K562 (cell line): ENCODE measurements around the gene PDE3A. TPM values are rescaled to one million over a fixed set of nuclear protein-coding genes. Genes with fewer than 3 reads are reported as not detected.

Source experiments
- ATAC-seq: fragments of 200-7000 bp; cut with Tn5 transposase; 3 replicates; pipeline ENCODE4 v1.9.1; 2020; ENCODE audit warnings: moderate library complexity
- BruUV-seq: library from RNA; stranded (reverse); fragments of 400-500 nt; replicated peaks from 2 replicates; lab custom pipeline; 2021; lab: Mats Ljungman, UMichigan
- CTCF ChIA-PET: fragments of 300-600 bp; formaldehyde crosslinking; extraction: SDS; loops from one replicate; lab custom pipeline; 2021; ENCODE audit warnings: low intra/inter-chr PET ratio; lab: Yijun Ruan, JAX
- POLR2A ChIA-PET: fragments of 300-600, 350-650 bp; sonication (Branson Sonifier 250); formaldehyde crosslinking; extraction: SDS; loops from one replicate; lab custom pipeline; 2021; ENCODE audit warnings: antibody characterized with exemption, inconsistent platforms; lab: Yijun Ruan, JAX
- DNase-seq, 4 experiments: peaks; one replicate each; pipeline versions ENCODE4 v3.0.0 to v3.0.0-alpha.2; 2011 to 2018; ENCODE audit warnings: low spot score in 3 of 4, mixed read lengths in 3 of 4; ENCODE audit errors: extremely low read depth in 1 of 4
- FAIRE-seq: peaks from 2 replicates; lab custom pipeline; 2011; peaks lifted over from hg19 to GRCh38; lab: Jason Lieb, UNC
- H2AFZ ChIP-seq: 2 replicates; pipeline ENCODE4 v1.6.0; 2011; ENCODE audit warnings: low read depth, low read length, control low read depth, inconsistent platforms
- H3K27ac ChIP-seq: fragments of 200-600 bp; 3 replicates; pipeline ENCODE4 v1.8.0; 2011; ENCODE audit warnings: low read depth, mild to moderate bottlenecking, control low read depth, inconsistent platforms, low read length, moderate library complexity, mixed read lengths; ENCODE audit errors: extremely low read depth
- H3K27me3 ChIP-seq, 2 experiments: fragments of 300-600 bp in 1 of 2; 2 replicates in 1 of 2; 3 replicates in 1 of 2; pipeline versions ENCODE4 v1.6.0 to v1.8.0; 2011; ENCODE audit warnings: inconsistent platforms in 2 of 2, low read length in 2 of 2, mild to moderate bottlenecking in 1 of 2, mixed read lengths in 1 of 2, moderate library complexity in 1 of 2; ENCODE audit not compliant: control insufficient read depth in 2 of 2, insufficient read depth in 2 of 2
- H3K36me3 ChIP-seq: fragments of 300-600 bp; 3 replicates; pipeline ENCODE4 v1.8.0; 2011; ENCODE audit warnings: mild to moderate bottlenecking, low read length, inconsistent platforms; ENCODE audit not compliant: control insufficient read depth, insufficient read depth
- H3K4me1 ChIP-seq, 2 experiments: fragments of 200-600 bp in 1 of 2; replicated peaks in 1 of 2; 2 replicates in 1 of 2; 3 replicates in 1 of 2; pipeline versions ENCODE4 v1.5.1 to v1.8.0; 2011; ENCODE audit warnings: inconsistent platforms in 2 of 2, low read length in 2 of 2, mild to moderate bottlenecking in 1 of 2, mixed read lengths in 1 of 2, moderate library complexity in 1 of 2; ENCODE audit not compliant: control insufficient read depth in 2 of 2, insufficient read depth in 2 of 2
- H3K4me2 ChIP-seq: 2 replicates; pipeline ENCODE4 v1.6.1; 2011; ENCODE audit warnings: low read length, control low read depth, inconsistent platforms, mixed read lengths; ENCODE audit not compliant: insufficient read depth
- H3K4me3 ChIP-seq: fragments of 200-600 bp; sonication (generic), shearing (Covaris generic); 2 replicates; pipeline ENCODE4 v1.5.1; 2016; ENCODE audit warnings: control low read depth, inconsistent platforms
- H3K79me2 ChIP-seq: fragments of 200-600 bp; 3 replicates; pipeline ENCODE4 v1.8.0; 2011; ENCODE audit warnings: low read length, inconsistent platforms; ENCODE audit not compliant: control insufficient read depth, insufficient read depth
- H3K9ac ChIP-seq, 2 experiments: 2 replicates each; pipeline versions ENCODE4 v1.6.0 to v1.6.1; 2011; ENCODE audit warnings: low read depth in 2 of 2, low read length in 2 of 2, control low read depth in 1 of 2, inconsistent platforms in 1 of 2, mild to moderate bottlenecking in 1 of 2, mixed read lengths in 1 of 2; ENCODE audit not compliant: insufficient read depth in 1 of 2
- H3K9me1 ChIP-seq: one replicate; pipeline ENCODE4 v1.6.0; 2011; ENCODE audit warnings: inconsistent platforms, mild to moderate bottlenecking, low read length, moderate library complexity; ENCODE audit not compliant: control insufficient read depth, insufficient read depth
- H3K9me3 ChIP-seq: replicated peaks from 2 replicates; pipeline ENCODE4 v1.5.1; 2011; ENCODE audit warnings: low read depth, low read length, inconsistent platforms; ENCODE audit not compliant: control insufficient read depth, insufficient read depth
- H4K20me1 ChIP-seq: replicated peaks from 2 replicates; pipeline ENCODE4 v1.6.1; 2011; ENCODE audit warnings: low read length, inconsistent platforms, mixed read lengths; ENCODE audit not compliant: control insufficient read depth, insufficient read depth
- HDAC1 ChIP-seq, 2 experiments: fragments of 450-650 bp; IDR thresholded peaks; 2 replicates each; pipeline ENCODE4 v1.6.1; 2016 to 2017; ENCODE audit warnings: inconsistent platforms in 1 of 2, mild to moderate bottlenecking in 1 of 2, moderate library complexity in 1 of 2
- KHSRP ChIP-seq: fragments of 450-650 bp; IDR thresholded peaks from 2 replicates; pipeline ENCODE4 v1.6.1; 2017
- MYC ChIP-seq, 2 experiments: fragments of 250-450 bp in 1 of 2; sonication (Bioruptor Pico) in 1 of 2; IDR thresholded peaks; 2 replicates each; pipeline versions ENCODE4 v1.5.1 to v1.6.1; 2012 to 2021; ENCODE audit warnings: low read depth in 2 of 2, borderline replicate concordance in 1 of 2, improper control_type of control experiment in 1 of 2, low read length in 1 of 2, mild to moderate bottlenecking in 1 of 2, moderate library complexity in 1 of 2
- NCOA2 ChIP-seq, 2 experiments: fragments of 450-650 bp; IDR thresholded peaks; 2 replicates each; pipeline ENCODE4 v1.6.1; 2018; ENCODE audit warnings: mild to moderate bottlenecking in 2 of 2, moderate library complexity in 1 of 2; ENCODE audit not compliant: partially characterized antibody in 2 of 2
- POLR2B ChIP-seq: fragments of 450-650 bp; IDR thresholded peaks from 2 replicates; pipeline ENCODE4 v1.6.1; 2018; ENCODE audit warnings: low read depth; ENCODE audit not compliant: partially characterized antibody
- RAD51 ChIP-seq: fragments of 450-650 bp; IDR thresholded peaks from 2 replicates; pipeline ENCODE4 v1.7.1; 2016; ENCODE audit warnings: low read depth, mild to moderate bottlenecking, borderline replicate concordance
- SMAD3 ChIP-seq: fragments of 450-650 bp; formaldehyde crosslinking; conservative IDR thresholded peaks from 2 replicates; pipeline ENCODE4 v1.4.0; 2020; ENCODE audit warnings: mild to moderate bottlenecking
- ZKSCAN1 ChIP-seq: fragments of 150-350 bp; IDR thresholded peaks from 2 replicates; pipeline ENCODE4 v1.6.1; 2016; ENCODE audit warnings: low read depth, low read length
- ZNF175 ChIP-seq: fragments of 200-800 bp; sonication (Bioruptor generic); IDR thresholded peaks from 2 replicates; pipeline ENCODE4 v1.6.1; 2016; ENCODE audit warnings: low read depth, mild to moderate bottlenecking, missing genetic modification characterization, missing compliant biosample characterization
- ZNF830 ChIP-seq: fragments of 250-450 bp; sonication (Bioruptor Pico); IDR thresholded peaks from 2 replicates; pipeline ENCODE4 v1.5.0; 2021; ENCODE audit warnings: mild to moderate bottlenecking
- WGBS: fragments of 100-300 bp; shearing (Covaris generic); methylation state at CpG from one replicate; pipeline ENCODE4 v1.1.6; 2016; ENCODE audit warnings: low coverage, mixed read lengths; ENCODE audit not compliant: insufficient coverage; ENCODE audit errors: missing lambda C conversion rate; 5-methylcytosine and 5-hydroxymethylcytosine counted together
- in situ Hi-C: fragments of 300-500 bp; cut with MboI; formaldehyde crosslinking; loops from 4 replicates; pipeline ENCODE4 v1.15.0; 2018; ENCODE audit warnings: inconsistent platforms, mixed read lengths
- intact Hi-C: fragments of 100-400 bp; cut with micrococcal nuclease; formaldehyde crosslinking; loops from 2 replicates; pipeline ENCODE4 v1.14.2; 2022
- polyA plus RNA-seq, 8 experiments: library from polyadenylated mRNA; depleted of rRNA in 4 of 8; stranded (reverse) in 5 of 8; unstranded in 3 of 8; fragments of >200 nt; fragmentation: Nextera tagmentation in 2 of 8; fragmentation: Illumina TruSeq in 1 of 8; extraction: Ambion mirVana in 2 of 8; extraction: Trizol in 1 of 8; gene quantifications; 2 replicates each; pipeline versions ENCODE4 v1.2.1 to v1.2.3, GENCODE V29; 2011 to 2014; ENCODE audit warnings: inconsistent platforms in 1 of 8, missing spikeins in 1 of 8
- total RNA-seq, 7 experiments: library from RNA; depleted of rRNA in 6 of 7; stranded (reverse); fragments of >200 nt in 6 of 7; fragmentation: Illumina TruSeq in 2 of 7; extraction: Trizol in 2 of 7; gene quantifications; 2 replicates each; pipeline versions ENCODE4 v1.2.1 to v1.2.3, GENCODE V29; 2011 to 2021; ENCODE audit warnings: low replicate concordance in 1 of 7
- TF ChIP-seq, protein P1 (sequence below): sonication (generic); formaldehyde crosslinking; IDR thresholded peaks from 2 replicates; pipeline ENCODE4 v1.8.1; 2022; ENCODE audit warnings: missing genetic modification reagents
- TF ChIP-seq, protein P2 (sequence below): sonication (generic); formaldehyde crosslinking; IDR thresholded peaks from 2 replicates; pipeline ENCODE4 v1.8.0; 2022; ENCODE audit warnings: mild to moderate bottlenecking, missing genetic modification reagents

PDE3A gene
- total and polyA plus RNA-seq, 9 of the 15 experiments (the other 6 are each of a cell fraction or from before 2014, with no cell fraction given): 0.02 TPM; not detected in 8

DNA sequence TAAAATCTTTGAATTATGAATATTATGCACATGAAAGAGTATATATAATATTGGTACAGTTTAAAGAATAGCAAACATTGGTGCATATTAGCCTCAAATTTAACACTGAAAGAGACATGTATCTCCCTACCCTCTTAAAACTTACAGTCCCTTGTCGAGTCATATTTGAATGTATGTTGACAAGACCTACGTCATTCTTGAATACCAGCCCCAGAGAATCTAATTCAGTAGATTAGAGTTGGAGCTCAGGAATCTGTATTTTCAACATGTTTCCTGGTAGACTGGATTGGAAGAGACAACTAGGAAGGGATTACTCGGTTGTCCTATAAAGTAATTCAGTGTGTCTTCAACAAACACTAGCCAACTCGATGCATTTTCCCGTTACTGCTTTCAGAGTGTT is 104.8 kb downstream of the PDE3A start:
- Histone ChIP-seq H3K27ac (no peak overlapping the region), H4K20me1 (no peaks in the 10 kb centered on the region), H3K9ac (no peak overlapping the region), H3K4me2 (no peak overlapping the region), H3K4me1 (no peaks in the 10 kb centered on the region), H3K9me3 (no peaks in the 10 kb centered on the region), H2AFZ (no peak overlapping the region), H3K79me2 (no peaks in the 10 kb centered on the region), H3K4me3 (no peak overlapping the region), H3K36me3 (no peaks in the 10 kb centered on the region), H3K27me3 (no peaks in the 10 kb centered on the region), H3K9me1 (no peaks in the 10 kb centered on the region)
- ChIA-PET CTCF (no interaction called here), POLR2A (no interaction called here)
- FAIRE-seq (no peak), DNase-seq (no peak), ATAC-seq (no peak)
- no TSS peak for BruUV-seq
- intact Hi-C loops (no loop called here), in situ Hi-C loops (no loop called here)
- TF ChIP-seq NCOA2 (IDR thresholded peaks at IDR 0.05; ENCODE audit: partially characterized antibody in 2 of 2) (no peak), POLR2B (no peak), HDAC1 (IDR thresholded peaks at IDR 0.05) (no peak), KHSRP (no peak), RAD51 (no peak), ZNF830 (CRISPR knock-in tag) (no peak), ZKSCAN1 (no peak), ZNF175 (CRISPR knock-in tag) (no peak), MYC (IDR thresholded peaks at IDR 0.05; ENCODE audit: low read depth, low read length) (no peak), MYC (CRISPR knock-in tag; IDR thresholded peaks at IDR 0.05; ENCODE audit: borderline replicate concordance, low read depth) (no peak), SMAD3 (CRISPR knock-in tag) (no peak)
- TF ChIP-seq, protein P1, sequence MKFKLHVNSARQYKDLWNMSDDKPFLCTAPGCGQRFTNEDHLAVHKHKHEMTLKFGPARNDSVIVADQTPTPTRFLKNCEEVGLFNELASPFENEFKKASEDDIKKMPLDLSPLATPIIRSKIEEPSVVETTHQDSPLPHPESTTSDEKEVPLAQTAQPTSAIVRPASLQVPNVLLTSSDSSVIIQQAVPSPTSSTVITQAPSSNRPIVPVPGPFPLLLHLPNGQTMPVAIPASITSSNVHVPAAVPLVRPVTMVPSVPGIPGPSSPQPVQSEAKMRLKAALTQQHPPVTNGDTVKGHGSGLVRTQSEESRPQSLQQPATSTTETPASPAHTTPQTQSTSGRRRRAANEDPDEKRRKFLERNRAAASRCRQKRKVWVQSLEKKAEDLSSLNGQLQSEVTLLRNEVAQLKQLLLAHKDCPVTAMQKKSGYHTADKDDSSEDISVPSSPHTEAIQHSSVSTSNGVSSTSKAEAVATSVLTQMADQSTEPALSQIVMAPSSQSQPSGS (CRISPR knock-in tag): no peak
- TF ChIP-seq, protein P2, sequence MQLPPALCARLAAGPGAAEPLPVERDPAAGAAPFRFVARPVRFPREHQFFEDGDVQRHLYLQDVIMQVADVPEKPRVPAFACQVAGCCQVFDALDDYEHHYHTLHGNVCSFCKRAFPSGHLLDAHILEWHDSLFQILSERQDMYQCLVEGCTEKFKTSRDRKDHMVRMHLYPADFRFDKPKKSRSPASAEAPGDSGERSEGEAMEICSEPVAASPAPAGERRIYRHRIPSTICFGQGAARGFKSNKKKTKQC: no peak
- 0% methylated on average over 5 of the region's 5 CpGs for WGBS
